CD4-positive, alpha-beta T cell treated with Interleukin-6 for 4 hours (primary cell): ENCODE measurements around the gene ULBP1.
"Not testable (repeated sequence)": the region's sequence is repeated elsewhere in the genome, so short reads cannot be mapped to it uniquely, and the experiment has no call there.

Experiments
- DNase-seq: peaks from one replicate; pipeline ENCODE4 v3.0.0-alpha.2; 2020; ENCODE audit warnings: mixed read lengths

The ULBP1 gene

GRCh38 chr6:149979293-149979692 lies 15.6 kb downstream of the ULBP1 start:
- no peak for DNase-seq

GRCh38 chr6:149983145-149983544 lies 19.4 kb downstream of the ULBP1 start:
- DNase-seq = no peak

- no peak for DNase-seq
Observed at GRCh38 chr6:149984773-149985172, 21.0 kb downstream of the ULBP1 start.

GRCh38 chr6:149985481-149985937 lies 21.8 kb downstream of the ULBP1 start:
- DNase-seq = no peak

GRCh38 chr6:149987602-149988107 lies 23.9 kb downstream of the ULBP1 start:
- no peak for DNase-seq

- DNase-seq = no peak
Observed at GRCh38 chr6:149988550-149989346, 25.0 kb downstream of the ULBP1 start.

- no peak for DNase-seq
Observed at GRCh38 chr6:149990212-149990660, 26.5 kb downstream of the ULBP1 start.

- DNase-seq = peak; percentile 32
Observed at GRCh38 chr6:149990661-149991471, 27.1 kb downstream of the ULBP1 start.

GRCh38 chr6:149991472-149991795 lies 27.7 kb downstream of the ULBP1 start:
- peak; percentile 21 for DNase-seq

GRCh38 chr6:149991838-149992237 lies 28.1 kb downstream of the ULBP1 start:
- no peak for DNase-seq

- DNase-seq = no peak
Observed at GRCh38 chr6:149995235-149995750, 31.6 kb downstream of the ULBP1 start.

- no peak for DNase-seq
Observed at GRCh38 chr6:149995971-149996370, 32.2 kb downstream of the ULBP1 start.

GRCh38 chr6:149999636-150000035 lies 35.9 kb downstream of the ULBP1 start:
- DNase-seq = no peak

- DNase-seq = no peak
Observed at GRCh38 chr6:150001295-150002008, 37.7 kb downstream of the ULBP1 start.

GRCh38 chr6:150002710-150003109 lies 39.0 kb downstream of the ULBP1 start:
- no peak for DNase-seq

GRCh38 chr6:150003599-150003998 lies 39.9 kb downstream of the ULBP1 start:
- not testable (repeated sequence) for DNase-seq

GRCh38 chr6:150004101-150004782 lies 40.5 kb downstream of the ULBP1 start:
- peak; percentile 56 for DNase-seq

- peak; percentile 94 for DNase-seq
Observed at GRCh38 chr6:150004783-150005717, 41.3 kb downstream of the ULBP1 start.

GRCh38 chr6:150005761-150006651 lies 42.3 kb downstream of the ULBP1 start:
- DNase-seq = no peak

GRCh38 chr6:150006961-150007464 lies 43.3 kb downstream of the ULBP1 start:
- peak; percentile 58 for DNase-seq
